ENCODE results near the gene DCTN5. TPM values are rescaled to one million over a fixed set of nuclear protein-coding genes. Genes with fewer than 3 reads are reported as not detected.

The DCTN5 gene
- total and polyA plus RNA-seq, 2 donors (not counting 3 experiments of a cell fraction or from before 2014, with no cell fraction given): 51.6 to 80.8 TPM

GRCh38 chr16:23726710-23727109 is 85.4 kb downstream of the DCTN5 start:
- dilution Hi-C loops (cut with MboI; ENCODE audit: extremely low pct_ligation_motif_present, low sequenced_read_pairs): no loop called here
- H3K79me2 ChIP-seq (ENCODE audit: control insufficient read depth, insufficient read depth, low read length): no peaks in the 10 kb centered on the region
- H3K9me1 ChIP-seq (replicated peaks; ENCODE audit: control insufficient read depth, extremely low read depth, insufficient read depth, low read length): no peaks in the 10 kb centered on the region
- H3K4me2 ChIP-seq (ENCODE audit: insufficient read depth, low read length): no peak overlapping the region
- intact Hi-C loops (cut with micrococcal nuclease): loop anchor here (1.0 kb wide), 1 partner anchor 169 kb away; the partner anchor contains the start of genes EARS2 and UBFD1
- H3K9ac ChIP-seq (replicated peaks; ENCODE audit: extremely low read depth, insufficient read depth, low read length): no peak overlapping the region
- CTCF ChIA-PET: interaction anchor here (1.1 to 2.7 kb wide), 6 partner anchors 11 to 344 kb away, joined by 3 to 13 read pairs (median 6); no protein-coding TSS in a partner anchor
- H3K9me3 ChIP-seq (replicated peaks; ENCODE audit: control insufficient read depth, insufficient read depth, low read length): no peaks in the 10 kb centered on the region
- H4K20me1 ChIP-seq (replicated peaks; ENCODE audit: control insufficient read depth, extremely low read depth, insufficient read depth, low read length): no peaks in the 10 kb centered on the region
- H3K27ac ChIP-seq (ENCODE audit: insufficient read depth, low read depth, low read length): no peak overlapping the region
- no peaks in the 10 kb centered on the region for H3K4me1 ChIP-seq (ENCODE audit: control insufficient read depth, extremely low read depth, insufficient read depth, low read length)
- H3K36me3 ChIP-seq (ENCODE audit: control insufficient read depth in 2 of 2, extremely low read depth in 1 of 2, insufficient read depth in 2 of 2, low read length in 2 of 2): no peaks in the 10 kb centered on the region
- BruUV-seq (replicated peaks): no TSS peak
- POLR2A ChIA-PET: no interaction called here
- no peak for FAIRE-seq
- TF ChIP-seq EZH2 (IDR thresholded peaks at IDR 0.05; ENCODE audit: borderline replicate concordance, low read depth, low read length, severe bottlenecking) (no peak), MYC (IDR thresholded peaks at IDR 0.05; ENCODE audit: low read depth, low read length) (no peak), POLR2A (IDR thresholded peaks at IDR 0.05; ENCODE audit: low read depth, low read length) (no peak), FOS (IDR thresholded peaks at IDR 0.05; ENCODE audit: borderline replicate concordance, insufficient read depth, low read length) (no peak), GATA2 (IDR thresholded peaks at IDR 0.05; ENCODE audit: insufficient read depth, insufficient read length, low read depth, low read length) (no peak), POLR2AphosphoS5 (IDR thresholded peaks at IDR 0.05; ENCODE audit: insufficient read depth, low read depth, low read length) (no peak), MAX (IDR thresholded peaks at IDR 0.05; ENCODE audit: insufficient read depth, insufficient read length) (no peak), CTCF (IDR thresholded peaks at IDR 0.05; ENCODE audit: extremely low read depth in 1 of 2, insufficient read depth in 1 of 2, low read depth in 1 of 2, low read length in 2 of 2) (no peak), JUN (IDR thresholded peaks at IDR 0.05; ENCODE audit: borderline replicate concordance, insufficient read depth, insufficient read length, low read depth) (no peak)
- no peak overlapping the region for H2AFZ ChIP-seq (ENCODE audit: low read depth, low read length)
- no peak for DNase-seq (ENCODE audit: low read depth, low spot score)
- no peaks in the 10 kb centered on the region for H3K27me3 ChIP-seq (ENCODE audit: control insufficient read depth in 2 of 2, insufficient read depth in 2 of 2, low read length in 2 of 2)
- no peak overlapping the region for H3K4me3 ChIP-seq (replicated peaks in 1 of 3; ENCODE audit: insufficient read depth in 1 of 3, low read depth in 1 of 3, low read length in 3 of 3)

Other genes with a start within 250 kb of the DCTN5 start
- gene COG7, start 188.3 kb upstream of the DCTN5 start, total RNA-seq: 20.7 and 24.1 TPM in 2 replicates
- gene COG7, start 188.3 kb upstream of the DCTN5 start, polyA plus RNA-seq: 42.0 and 52.4 TPM in 2 replicates
- 67.5 and 73.1 TPM in 2 replicates for gene GGA2, start 131.0 kb upstream of the DCTN5 start, total RNA-seq
- 32.9 and 33.3 TPM in 2 replicates for gene GGA2, start 131.0 kb upstream of the DCTN5 start, polyA plus RNA-seq
- 10.9 and 14.7 TPM in 2 replicates for gene EARS2, start 84.1 kb upstream of the DCTN5 start, total RNA-seq
- 21.6 and 32.1 TPM in 2 replicates for gene EARS2, start 84.1 kb upstream of the DCTN5 start, polyA plus RNA-seq
- gene UBFD1, start 83.7 kb upstream of the DCTN5 start, total RNA-seq: 64.8 and 69.9 TPM in 2 replicates
- gene UBFD1, start 83.7 kb upstream of the DCTN5 start, polyA plus RNA-seq: 47.4 and 50.0 TPM in 2 replicates
- gene NDUFAB1, start 45.1 kb upstream of the DCTN5 start, total RNA-seq: 109 and 112 TPM in 2 replicates
- gene NDUFAB1, start 45.1 kb upstream of the DCTN5 start, polyA plus RNA-seq: 212 and 228 TPM in 2 replicates
- 11.8 and 15.6 TPM in 2 replicates for gene PALB2, start 156 bp upstream of the DCTN5 start, total RNA-seq
- gene PALB2, start 156 bp upstream of the DCTN5 start, polyA plus RNA-seq: 4.1 and 5.1 TPM in 2 replicates
- gene PLK1, start 37.4 kb downstream of the DCTN5 start, total RNA-seq: 100 and 109 TPM in 2 replicates
- gene PLK1, start 37.4 kb downstream of the DCTN5 start, polyA plus RNA-seq: 94.9 and 111 TPM in 2 replicates
- gene ERN2, start 71.8 kb downstream of the DCTN5 start, total RNA-seq: not detected in 2 replicates
- gene ERN2, start 71.8 kb downstream of the DCTN5 start, polyA plus RNA-seq: 0.15 TPM in 1 of 2 replicates, not detected in the other
- not detected in 2 replicates for gene CHP2, start 113.6 kb downstream of the DCTN5 start, total RNA-seq
- not detected in 2 replicates for gene CHP2, start 113.6 kb downstream of the DCTN5 start, polyA plus RNA-seq
- not detected in 2 replicates for gene PRKCB, start 194.5 kb downstream of the DCTN5 start, total RNA-seq
- gene PRKCB, start 194.5 kb downstream of the DCTN5 start, polyA plus RNA-seq: 0.01 TPM in 1 of 2 replicates, not detected in the other